ENCODE data around the gene GOLGB1. TPM values are rescaled to one million over a fixed set of nuclear protein-coding genes. Genes with fewer than 3 reads are reported as not detected.

GOLGB1 gene
- total and polyA plus RNA-seq, 4 donors, result 14.5 to 74.0 (median 49.5) TPM

DNA sequence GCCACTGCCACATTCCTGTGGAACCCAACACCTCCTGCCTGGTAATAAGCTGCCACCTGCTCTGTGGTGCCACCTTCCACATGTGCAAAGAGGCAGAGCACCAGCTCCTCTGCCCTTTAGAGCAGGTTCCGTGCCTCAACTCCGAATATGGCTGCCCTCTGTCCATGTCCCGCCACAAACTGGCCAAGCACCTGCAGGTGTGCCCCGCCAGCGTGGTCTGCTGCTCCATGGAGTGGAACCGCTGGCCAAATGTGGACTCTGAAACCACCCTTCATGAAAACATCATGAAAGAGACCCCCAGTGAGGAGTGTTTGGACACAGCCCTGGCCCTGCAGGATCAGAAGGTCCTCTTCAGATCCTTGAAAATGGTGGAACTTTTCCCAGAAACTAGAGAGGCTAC lies 128.1 kb downstream of the GOLGB1 start:
- ATAC-seq (ENCODE audit: low FRiP score), result no peak
- intact Hi-C loops (cut with DNase I), result no loop called here
- Histone ChIP-seq H3K9me3 (ENCODE audit: control insufficient read depth, low read length) (no peaks in the 10 kb centered on the region), H3K4me3 (ENCODE audit: low read length in 2 of 2) (no peak overlapping the region), H3K36me3 (ENCODE audit: control insufficient read depth in 1 of 2, insufficient read depth in 2 of 2, low read length in 1 of 2) (no peaks in the 10 kb centered on the region), H3K4me1 (ENCODE audit: control insufficient read depth in 1 of 2, insufficient read depth in 2 of 2, low read length in 2 of 2) (no peaks in the 10 kb centered on the region), H3K27me3 (ENCODE audit: control insufficient read depth in 1 of 2, insufficient read depth in 2 of 2, low read length in 1 of 2) (no peaks in the 10 kb centered on the region), H3K27ac (ENCODE audit: low read depth in 1 of 2, low read length in 2 of 2) (no peak overlapping the region)
- whole genome bisulfite sequencing, 2 donors, result 95 to 97% methylated on average over 6 of the region's 6 CpGs
- DNase-seq, result no peak

GRCh38 chr3:121619691-121620090 lies 129.8 kb downstream of the GOLGB1 start:
- no peak for ATAC-seq (ENCODE audit: low FRiP score)
- 84 to 96% methylated on average over 2 of the region's 2 CpGs for whole genome bisulfite sequencing, 2 donors

More at GRCh38 chr3:121619691-121620090, 129.8 kb downstream of the GOLGB1 start:
- intact Hi-C loops (cut with DNase I), result no loop called here
- no peak for DNase-seq
- no peaks in the 10 kb centered on the region for H3K27me3 ChIP-seq (ENCODE audit: control insufficient read depth in 1 of 2, insufficient read depth in 2 of 2, low read length in 1 of 2)
- H3K27ac ChIP-seq (ENCODE audit: low read depth in 1 of 2, low read length in 2 of 2), result no peak overlapping the region
- no peak overlapping the region for H3K4me3 ChIP-seq (ENCODE audit: low read length in 2 of 2)
- no peaks in the 10 kb centered on the region for H3K4me1 ChIP-seq (ENCODE audit: control insufficient read depth in 1 of 2, insufficient read depth in 2 of 2, low read length in 2 of 2)
- H3K9me3 ChIP-seq (ENCODE audit: control insufficient read depth, low read length), result no peaks in the 10 kb centered on the region
- no peaks in the 10 kb centered on the region for H3K36me3 ChIP-seq (ENCODE audit: control insufficient read depth in 1 of 2, insufficient read depth in 2 of 2, low read length in 1 of 2)

Other genes with a start within 250 kb of the GOLGB1 start
- under 1 TPM; 0.23 to 0.63 TPM for gene POLQ, start 203.8 kb downstream of the GOLGB1 start, total RNA-seq
- under 1 TPM in 1 of 2 donors, not detected in 1; 0.13 TPM for gene POLQ, start 203.8 kb downstream of the GOLGB1 start, polyA plus RNA-seq
- not detected for gene ARGFX, start 181.8 kb downstream of the GOLGB1 start, total RNA-seq
- gene ARGFX, start 181.8 kb downstream of the GOLGB1 start, polyA plus RNA-seq, result not detected
- gene FBXO40, start 156.4 kb downstream of the GOLGB1 start, total RNA-seq, result under 1 TPM in 1 of 2 donors, not detected in 1; 0.13 TPM
- not detected for gene FBXO40, start 156.4 kb downstream of the GOLGB1 start, polyA plus RNA-seq
- 10 to 100 TPM; 54.1 to 66.8 TPM for gene HCLS1, start 88.8 kb downstream of the GOLGB1 start, total RNA-seq
- gene HCLS1, start 88.8 kb downstream of the GOLGB1 start, polyA plus RNA-seq, result 10 to 100 TPM; 12.9 to 54.6 TPM
- gene IQCB1, start 85.3 kb upstream of the GOLGB1 start, total RNA-seq, result 10 to 100 TPM; 17.5 to 20.4 TPM
- gene IQCB1, start 85.3 kb upstream of the GOLGB1 start, polyA plus RNA-seq, result 10 to 100 TPM; 10.9 to 13.7 TPM
- 1 to 10 TPM; 4.3 to 6.0 TPM for gene EAF2, start 85.5 kb upstream of the GOLGB1 start, total RNA-seq
- gene EAF2, start 85.5 kb upstream of the GOLGB1 start, polyA plus RNA-seq, result 1 to 10 TPM; 2.5 to 8.3 TPM
- 1 to 10 TPM; 1.4 to 5.5 TPM for gene SLC15A2, start 144.7 kb upstream of the GOLGB1 start, total RNA-seq
- gene SLC15A2, start 144.7 kb upstream of the GOLGB1 start, polyA plus RNA-seq, result under 1 TPM; 0.25 to 0.26 TPM

Measured in aorta (tissue), 5 donors.